GM21381 (cell line): Measurements from ENCODE around the gene RNF212.

Source experiments
- ATAC-seq: cut with Tn5 transposase; IDR thresholded peaks from one replicate; pipeline ENCODE4 v1.9.1; 2021; ENCODE audit warnings: mild to moderate bottlenecking, moderate library complexity; ENCODE audit not compliant: unreplicated experiment

Gene RNF212

DNA sequence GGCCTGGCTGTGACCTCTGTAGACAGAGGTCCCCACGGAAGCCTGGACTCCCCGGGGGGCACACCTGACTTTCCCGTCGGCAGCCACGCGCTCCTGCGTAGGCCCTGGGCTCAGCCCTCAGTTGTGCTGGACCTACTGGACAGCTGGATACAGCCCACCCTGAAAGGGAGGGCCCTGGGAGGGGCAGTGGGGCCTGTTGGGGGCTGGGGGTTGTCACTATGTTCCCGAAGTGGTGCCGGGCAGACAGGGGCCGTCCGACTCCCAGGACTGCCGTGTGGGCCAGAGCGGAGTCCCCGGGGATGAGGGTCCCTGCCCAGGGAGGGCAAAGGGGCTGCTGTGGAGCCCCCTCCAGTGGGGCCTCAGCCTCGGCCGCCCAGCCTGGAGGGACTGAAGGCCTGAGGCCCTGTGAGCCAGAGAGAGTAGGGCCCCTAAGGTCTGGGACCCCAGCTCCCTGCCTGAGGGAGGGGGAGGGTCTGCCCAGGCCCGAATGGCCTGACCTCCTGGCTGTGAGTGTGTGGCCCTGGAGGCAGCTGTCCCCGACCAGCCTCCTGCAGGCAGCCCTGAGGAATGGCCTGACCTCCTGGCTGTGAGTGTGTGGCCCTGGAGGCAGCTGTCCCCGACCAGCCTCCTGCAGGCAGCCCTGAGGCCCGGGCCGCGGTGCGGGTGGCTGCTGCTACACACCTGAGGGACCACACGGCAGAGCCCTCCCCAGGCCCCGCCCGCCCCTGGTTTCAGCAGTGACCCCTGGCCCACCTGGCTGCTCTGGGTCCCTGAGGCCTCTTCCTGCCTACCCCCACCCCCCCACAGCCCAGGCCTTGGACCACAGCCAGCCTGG is 76.2 kb downstream of the RNF212 start:
- ATAC-seq, result no peak

DNA sequence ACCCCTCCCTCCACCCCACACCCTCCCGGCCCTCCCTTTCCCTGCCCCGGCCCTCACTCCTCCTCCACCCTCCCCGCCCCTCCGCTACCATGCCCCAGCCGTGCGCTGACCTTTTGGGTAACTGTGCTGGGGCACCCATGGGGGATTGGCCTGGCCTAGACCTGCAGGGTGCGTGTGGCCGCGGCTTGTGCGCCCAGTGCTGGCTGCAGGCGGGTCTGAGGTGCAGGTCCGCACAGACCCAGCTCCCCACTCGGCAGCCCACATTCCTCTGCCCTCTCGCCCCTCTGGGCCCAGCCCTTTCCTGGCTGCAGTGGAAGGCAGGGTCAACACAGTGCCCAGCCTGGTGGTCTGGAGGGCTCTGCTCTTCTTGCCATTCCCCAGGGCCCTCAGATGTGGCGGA is 77.3 kb downstream of the RNF212 start:
- no peak for ATAC-seq

DNA sequence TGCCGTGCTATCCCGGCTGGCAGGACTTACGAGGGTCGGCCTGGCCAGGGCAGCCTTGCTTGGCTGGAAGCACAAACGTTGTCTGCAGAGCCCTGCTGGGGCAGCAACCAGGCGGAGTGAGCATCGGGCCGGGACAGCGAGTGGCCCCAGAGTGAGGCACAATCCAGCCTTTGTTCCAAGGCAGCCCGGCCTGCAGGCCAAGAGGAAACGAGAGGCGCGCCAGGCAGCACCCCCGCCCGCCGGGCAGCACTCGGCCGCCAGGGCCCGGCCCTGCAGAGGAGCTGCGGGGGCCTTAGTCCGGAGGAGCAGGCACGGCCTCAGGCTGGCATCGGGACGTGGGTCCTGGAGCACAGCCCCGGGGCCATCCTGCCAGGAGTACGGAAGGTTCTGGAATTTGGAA is 77.9 kb downstream of the RNF212 start:
- ATAC-seq, result no peak

DNA sequence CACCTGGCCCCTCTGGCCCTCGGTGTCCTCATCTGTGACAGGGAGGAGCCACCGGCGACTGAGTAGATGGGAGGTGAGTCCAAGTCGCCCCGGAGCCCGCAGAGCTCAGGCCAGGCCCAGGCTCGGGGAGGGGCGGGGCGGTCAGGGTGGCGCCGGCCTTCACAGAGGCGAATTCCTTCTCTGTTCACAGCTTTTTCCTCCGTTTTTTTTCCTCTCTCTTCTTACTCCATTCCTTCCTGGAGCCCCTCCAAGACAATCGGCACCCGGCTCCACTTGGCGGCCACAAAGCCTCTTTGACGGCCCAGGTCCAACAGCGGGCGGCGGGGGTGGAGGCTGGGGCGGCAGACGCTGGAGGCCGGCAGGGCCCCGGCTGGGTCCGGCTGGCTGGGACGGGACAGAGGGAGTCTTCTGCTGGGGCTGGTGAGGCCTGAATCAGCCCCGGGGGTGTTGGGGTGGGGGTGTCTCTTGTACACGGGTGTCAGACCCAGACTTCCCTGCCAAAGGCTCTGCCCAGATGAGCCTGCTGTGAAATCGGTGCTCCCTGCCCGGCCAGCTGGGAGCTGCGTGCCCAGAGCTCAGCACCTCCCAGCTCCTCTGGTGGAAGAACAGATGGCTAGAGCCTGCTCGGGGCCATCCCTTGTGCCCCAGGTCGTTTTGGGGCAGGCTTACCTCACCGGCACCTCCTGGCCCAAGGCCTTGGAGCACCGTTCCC is 79.4 kb downstream of the RNF212 start:
- no peak for ATAC-seq

DNA sequence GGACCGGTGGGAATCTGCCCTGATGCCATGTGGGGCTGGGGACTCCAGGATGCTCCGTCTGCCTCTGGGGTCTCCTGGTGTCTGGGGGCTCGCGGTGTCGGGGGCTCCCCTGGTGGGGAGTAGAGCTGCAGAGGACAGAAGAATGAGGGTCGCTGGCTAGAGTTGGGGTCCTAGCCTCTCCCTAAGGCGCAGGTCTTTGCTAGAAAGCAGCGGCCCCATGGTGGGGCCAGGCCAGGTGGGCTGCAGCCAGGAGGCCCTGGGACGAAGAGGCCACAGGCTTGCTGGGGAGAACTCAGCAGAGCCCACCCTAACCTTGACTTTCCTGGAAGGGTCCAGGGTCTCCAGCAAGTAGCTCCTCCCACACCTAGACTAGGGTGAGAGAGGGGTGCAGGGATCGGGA is 80.5 kb downstream of the RNF212 start:
- ATAC-seq, result no peak

DNA sequence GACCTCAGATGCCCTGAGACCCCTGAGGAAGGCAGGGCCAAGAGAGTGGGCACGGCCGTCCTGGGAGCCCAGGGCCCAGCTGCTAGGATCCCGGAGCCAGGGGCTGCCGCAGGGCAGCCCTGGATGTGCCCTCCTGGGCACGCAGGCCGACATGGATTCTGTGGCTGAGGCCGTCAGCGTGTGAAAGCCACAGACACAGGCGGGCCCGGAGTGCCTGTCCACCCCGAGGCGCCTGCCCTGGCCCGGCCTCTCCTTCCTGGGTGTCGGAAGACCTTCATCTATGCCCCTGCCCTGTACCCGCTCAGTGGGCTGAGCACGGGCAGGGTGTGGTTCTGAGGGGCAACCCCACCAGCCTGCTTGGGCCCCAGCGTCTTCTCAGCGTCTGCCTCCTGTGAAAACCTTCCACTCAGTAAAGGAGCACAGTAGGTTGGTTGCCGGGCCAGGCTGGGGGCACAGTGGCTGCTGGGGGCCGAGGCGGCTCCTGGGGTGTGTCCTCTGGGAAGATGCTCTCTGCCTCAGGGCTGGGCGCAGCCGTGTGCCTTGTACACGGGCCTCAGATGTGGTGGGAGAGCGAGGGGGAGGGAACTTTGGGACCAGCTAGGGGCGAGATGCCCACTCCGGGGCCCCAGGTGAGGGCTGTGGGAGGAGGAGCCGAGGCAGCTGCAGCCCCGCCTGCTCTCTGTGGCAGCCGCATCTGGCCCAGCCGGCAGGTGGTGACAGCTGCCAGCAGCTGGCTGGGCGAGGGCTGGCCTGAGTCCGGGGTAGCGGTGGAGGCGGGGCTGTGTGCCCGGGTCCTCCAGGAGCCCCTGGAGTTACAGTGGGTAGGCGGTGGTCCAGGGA is 81.2 kb downstream of the RNF212 start:
- ATAC-seq, result no peak

DNA sequence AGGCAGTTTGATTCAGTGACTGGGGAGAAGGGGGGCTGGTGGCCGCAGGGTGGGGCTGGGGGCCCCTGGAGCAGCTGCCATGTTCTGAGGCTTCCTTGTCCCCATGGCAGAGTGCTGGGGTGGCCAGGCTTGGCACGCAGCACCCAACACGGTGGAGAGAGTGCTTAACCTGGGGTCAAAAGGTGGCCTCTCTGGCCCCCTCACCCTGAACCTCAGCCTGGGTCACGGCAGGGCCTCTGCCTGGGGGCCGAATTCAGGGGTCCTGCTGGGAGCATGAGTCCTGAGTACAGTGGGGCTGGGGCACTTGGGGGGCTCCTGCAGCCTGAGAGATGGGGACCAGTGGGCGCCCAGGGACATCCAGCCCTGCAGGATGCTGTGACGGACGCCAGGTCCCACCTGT is 82.0 kb downstream of the RNF212 start:
- ATAC-seq, result no peak

DNA sequence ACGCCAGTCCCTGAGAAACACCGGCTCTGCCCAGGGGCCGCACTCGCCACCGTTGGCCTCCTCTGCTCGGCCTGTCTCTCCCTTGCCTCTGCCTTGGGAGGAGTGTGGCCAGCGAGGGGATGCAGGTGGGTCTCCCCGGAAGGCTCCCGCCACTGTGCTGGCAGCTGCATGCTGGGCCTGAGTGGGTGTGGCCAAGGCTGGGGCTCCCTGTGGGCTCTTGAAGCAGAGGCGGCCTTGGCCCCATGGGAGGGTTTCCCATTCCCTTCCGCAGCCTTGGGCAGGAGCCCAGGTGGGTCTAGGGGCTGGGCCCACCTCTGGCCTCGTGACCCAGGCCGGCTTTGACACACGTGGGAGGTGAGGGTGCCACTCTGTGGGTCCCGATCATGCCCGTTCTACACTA is 82.8 kb downstream of the RNF212 start:
- ATAC-seq, result no peak

DNA sequence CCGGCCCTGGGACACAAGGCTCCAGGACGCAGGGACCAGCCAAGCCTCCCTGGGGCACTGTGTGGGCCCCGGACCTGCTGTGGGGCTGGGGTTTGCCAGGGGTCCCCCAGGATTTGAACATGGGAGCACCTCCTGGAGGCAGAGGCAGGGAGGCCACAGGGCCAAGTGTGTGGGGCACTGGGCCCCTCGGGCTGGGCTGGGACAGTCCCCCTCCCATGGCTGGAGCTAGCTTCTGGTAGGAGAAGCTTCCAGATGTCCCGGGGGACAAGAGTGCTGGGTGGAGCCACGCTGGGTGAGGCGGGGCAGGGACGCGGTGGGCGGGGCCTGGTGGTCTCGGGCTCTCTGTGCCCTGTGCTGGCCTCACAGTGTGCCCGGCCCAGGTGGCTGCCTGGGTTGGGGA is 83.3 kb downstream of the RNF212 start:
- ATAC-seq, result no peak

DNA sequence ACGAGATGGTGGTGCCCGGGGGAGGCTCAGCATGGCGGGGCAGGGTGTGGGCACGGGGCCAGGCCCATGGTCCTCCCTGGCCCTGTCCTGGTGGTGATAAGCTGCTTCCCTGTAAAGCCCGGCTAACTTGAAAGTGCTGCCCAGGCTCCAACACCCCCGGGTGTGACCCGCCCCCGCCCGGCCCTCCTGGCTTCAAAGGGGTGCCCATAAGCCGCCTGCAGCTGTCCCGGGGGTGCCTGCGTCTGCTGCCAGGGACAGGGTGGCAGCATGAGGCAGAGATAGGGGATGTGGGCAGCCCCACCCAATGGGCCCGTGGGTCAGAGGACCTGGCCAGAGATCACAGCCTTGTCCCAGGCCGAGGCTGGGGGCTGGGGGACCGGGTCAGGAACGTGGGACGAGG is 83.8 kb downstream of the RNF212 start:
- ATAC-seq, result no peak

DNA sequence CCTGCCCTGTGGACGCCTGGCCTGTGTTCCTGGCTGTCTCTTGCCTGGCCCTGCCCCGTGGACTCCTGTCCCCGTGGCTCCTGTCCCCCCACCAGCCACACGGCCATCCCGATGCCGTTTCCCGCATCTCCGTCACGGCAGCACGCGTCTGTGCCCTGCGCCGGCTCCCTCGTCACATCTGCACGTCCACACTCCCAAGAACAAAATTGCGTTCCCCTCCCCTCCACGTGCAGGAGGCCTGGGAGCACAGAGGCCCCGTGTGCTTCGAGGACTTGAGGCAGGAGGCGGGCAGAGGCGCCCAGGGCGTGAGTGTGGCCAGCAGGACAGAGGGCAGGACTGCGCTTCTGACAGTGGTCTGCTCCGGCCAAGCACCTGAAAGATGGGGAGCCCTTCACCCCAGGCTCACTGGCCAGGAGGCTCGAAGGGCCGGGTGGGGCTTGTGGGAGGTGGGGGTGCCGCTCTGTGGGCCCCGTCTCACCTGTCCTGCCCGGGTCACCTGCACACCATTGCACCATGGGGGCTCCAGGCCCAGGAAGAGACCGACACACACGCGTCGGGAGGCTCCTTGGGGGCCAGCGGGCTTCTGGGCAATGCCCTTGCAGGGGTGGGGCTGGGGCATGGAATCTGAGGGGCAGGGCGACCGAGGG is 84.7 kb downstream of the RNF212 start:
- ATAC-seq, result no peak

DNA sequence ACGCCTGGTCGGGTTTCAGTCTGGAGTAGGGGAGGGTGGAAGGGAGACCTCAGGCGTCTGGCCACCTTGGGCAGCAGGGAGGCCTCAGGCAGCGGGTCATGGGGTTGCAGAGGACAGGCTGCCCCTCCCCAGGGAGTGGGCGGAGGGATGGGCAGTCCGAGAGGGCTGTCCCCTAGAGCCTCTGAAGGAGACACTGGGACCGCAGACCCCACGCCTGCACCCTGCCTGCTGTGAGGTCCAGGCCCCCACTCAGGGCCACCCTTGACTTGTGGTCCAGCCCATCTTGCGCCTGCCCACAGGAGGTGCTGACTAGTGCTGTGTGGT is 85.5 kb downstream of the RNF212 start:
- ATAC-seq, result no peak

DNA sequence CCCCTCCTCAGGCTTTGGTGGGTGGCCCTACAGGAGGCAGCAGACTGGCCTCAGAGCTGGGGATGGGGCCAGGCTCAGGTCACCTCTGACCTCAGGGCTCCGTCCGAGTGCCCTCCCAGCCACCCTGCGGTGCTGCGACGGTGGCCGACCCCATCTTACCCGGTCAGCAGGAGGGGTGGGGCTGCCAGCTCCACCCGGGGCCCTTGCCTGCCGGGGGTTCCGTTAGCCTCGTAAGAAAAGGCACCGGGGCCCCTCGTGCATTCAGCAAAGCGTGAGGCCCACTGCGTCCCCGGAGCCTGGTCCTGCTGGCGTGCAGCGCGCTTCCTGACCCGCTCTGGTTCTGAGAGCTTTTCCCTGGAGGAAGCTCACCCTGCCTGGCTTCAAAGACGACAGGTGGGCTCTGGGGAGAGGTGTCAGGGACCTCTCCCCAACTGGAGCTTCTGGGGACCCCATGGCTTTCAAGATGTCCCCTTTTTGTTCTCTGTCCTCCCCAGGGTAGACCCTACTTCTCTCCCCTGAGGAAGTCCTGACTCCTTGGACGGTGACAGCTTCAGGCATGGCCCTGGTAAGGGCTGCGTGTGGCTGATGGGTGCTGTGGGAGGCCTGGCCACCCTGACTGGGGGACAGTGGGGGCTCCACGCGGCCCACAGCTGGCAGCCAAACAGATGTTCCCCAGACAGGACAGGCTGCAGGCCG is 86.0 kb downstream of the RNF212 start:
- no peak for ATAC-seq

DNA sequence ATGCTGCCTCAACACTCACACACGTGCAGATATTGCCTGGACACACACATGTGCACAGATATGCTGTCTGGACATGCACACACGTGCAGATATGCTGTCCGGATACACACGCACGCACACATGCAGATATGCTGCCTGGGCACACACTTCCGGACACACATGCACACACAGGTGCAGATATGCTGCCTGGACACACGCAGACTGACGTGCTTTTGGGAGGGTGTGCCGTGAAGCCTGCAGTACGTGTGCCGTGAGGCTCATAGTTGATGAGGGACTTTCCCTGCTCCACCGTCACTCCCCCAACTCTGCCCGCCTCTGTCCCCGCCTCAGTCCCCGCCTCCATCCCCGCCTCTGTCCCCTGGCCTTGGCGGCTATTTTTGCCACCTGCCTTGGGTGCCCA is 87.2 kb downstream of the RNF212 start:
- ATAC-seq, result no peak

DNA sequence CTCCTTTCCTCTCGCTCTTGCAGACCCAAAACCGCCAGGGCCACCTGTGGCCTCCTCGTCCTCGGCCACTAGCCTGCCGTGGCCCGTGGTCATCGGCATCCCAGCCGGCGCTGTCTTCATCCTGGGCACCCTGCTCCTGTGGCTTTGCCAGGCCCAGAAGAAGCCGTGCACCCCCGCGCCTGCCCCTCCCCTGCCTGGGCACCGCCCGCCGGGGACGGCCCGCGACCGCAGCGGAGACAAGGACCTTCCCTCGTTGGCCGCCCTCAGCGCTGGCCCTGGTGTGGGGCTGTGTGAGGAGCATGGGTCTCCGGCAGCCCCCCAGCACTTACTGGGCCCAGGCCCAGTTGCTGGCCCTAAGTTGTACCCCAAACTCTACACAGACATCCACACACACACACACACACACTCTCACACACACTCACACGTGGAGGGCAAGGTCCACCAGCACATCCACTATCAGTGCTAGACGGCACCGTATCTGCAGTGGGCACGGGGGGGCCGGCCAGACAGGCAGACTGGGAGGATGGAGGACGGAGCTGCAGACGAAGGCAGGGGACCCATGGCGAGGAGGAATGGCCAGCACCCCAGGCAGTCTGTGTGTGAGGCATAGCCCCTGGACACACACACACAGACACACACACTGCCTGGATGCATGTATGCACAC is 88.3 kb downstream of the RNF212 start:
- no peak for ATAC-seq

DNA sequence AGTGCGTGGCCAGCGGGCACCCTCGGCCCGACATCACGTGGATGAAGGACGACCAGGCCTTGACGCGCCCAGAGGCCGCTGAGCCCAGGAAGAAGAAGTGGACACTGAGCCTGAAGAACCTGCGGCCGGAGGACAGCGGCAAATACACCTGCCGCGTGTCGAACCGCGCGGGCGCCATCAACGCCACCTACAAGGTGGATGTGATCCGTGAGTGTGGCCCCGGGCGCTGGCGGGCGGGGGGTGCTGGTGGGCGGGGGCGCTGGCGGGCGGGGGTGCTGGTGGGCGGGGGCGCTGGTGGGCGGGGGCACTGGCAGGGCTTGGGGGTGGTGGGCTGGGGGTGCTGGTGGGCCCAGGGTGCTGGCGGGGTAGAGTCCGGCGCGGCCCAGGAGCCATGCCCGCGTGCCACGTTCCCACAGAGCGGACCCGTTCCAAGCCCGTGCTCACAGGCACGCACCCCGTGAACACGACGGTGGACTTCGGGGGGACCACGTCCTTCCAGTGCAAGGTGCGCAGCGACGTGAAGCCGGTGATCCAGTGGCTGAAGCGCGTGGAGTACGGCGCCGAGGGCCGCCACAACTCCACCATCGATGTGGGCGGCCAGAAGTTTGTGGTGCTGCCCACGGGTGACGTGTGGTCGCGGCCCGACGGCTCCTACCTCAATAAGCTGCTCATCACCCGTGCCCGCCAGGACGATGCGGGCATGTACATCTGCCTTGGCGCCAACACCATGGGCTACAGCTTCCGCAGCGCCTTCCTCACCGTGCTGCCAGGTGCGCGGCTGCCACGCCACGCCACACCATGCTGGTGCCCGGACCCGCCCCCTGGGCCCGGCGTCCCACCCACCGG is 89.2 kb downstream of the RNF212 start:
- no peak for ATAC-seq

DNA sequence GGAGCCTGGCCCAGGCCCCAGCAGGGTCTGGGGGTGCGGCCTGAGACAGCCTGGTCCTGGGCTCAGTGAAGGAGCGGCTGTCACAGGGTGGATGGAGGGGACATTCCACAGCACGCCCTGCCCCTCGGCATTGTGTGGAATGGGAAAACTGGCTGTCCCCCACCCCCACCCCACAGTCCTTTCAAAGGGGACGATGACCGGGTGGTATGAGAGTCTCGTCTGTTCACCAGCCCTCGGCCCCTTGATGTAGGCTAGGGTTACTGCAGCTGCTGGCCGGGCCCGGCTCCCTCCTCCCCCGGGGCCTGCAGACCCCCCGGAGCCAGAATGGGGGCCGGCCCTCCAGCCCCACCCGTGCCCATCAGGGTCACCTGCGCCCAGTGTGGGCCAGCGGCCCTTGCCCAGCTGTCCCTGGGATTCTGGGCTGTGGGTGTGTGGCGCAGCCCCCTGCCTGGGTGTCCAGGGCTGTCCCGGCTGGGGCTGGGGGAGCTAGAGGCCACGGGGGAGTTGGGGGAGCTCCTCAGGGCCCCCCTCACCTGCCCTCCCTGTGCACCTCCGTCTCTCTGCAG is 90.2 kb downstream of the RNF212 start:
- ATAC-seq, result no peak

DNA sequence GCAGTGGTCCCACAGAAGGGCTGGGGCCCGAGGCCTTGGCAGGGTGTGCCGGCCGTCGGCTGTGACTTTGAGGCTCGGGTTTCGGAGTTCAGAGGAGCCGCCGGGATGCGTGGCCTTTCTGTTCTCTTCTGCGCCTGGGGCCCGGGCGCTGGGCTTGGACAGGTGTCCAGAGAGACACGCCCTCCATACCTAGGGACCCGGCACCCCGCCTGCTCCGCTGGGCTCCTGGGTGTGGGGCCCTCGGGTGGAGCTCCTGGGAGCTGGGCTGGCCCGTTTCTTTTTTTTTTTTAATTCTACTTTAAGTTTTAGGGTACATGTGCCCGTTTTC is 90.7 kb downstream of the RNF212 start:
- no peak for ATAC-seq
